ENCODE data around the gene CCDC92B. TPM values are rescaled to one million over a fixed set of nuclear protein-coding genes. Genes with fewer than 3 reads are reported as not detected.

The CCDC92B gene
- total RNA-seq, 3 donors from 2014 or later (not counting 1 experiment from before 2014, with no cell fraction given): not detected

DNA sequence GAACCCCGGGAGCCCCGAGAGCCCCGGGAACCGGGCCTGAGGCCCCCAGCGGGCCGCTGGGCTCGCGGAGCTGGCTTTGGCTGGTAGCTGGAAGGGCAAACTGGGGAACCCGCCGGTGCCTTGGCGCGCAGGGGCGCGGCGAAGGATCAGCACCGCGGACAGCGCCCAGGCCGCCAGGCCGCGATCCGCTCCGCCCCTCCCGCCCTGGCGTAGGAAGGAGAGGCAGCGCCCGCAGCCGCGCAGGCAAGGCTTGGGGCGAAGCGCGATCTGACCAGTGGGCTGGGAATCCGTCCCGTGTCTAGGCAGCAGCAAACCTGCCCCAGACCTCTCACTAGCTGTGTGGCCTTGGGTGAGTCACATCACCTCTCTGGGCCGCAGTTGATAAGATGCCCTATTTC lies 331 bp upstream of the CCDC92B start:
- TF ChIP-seq, protein P1, sequence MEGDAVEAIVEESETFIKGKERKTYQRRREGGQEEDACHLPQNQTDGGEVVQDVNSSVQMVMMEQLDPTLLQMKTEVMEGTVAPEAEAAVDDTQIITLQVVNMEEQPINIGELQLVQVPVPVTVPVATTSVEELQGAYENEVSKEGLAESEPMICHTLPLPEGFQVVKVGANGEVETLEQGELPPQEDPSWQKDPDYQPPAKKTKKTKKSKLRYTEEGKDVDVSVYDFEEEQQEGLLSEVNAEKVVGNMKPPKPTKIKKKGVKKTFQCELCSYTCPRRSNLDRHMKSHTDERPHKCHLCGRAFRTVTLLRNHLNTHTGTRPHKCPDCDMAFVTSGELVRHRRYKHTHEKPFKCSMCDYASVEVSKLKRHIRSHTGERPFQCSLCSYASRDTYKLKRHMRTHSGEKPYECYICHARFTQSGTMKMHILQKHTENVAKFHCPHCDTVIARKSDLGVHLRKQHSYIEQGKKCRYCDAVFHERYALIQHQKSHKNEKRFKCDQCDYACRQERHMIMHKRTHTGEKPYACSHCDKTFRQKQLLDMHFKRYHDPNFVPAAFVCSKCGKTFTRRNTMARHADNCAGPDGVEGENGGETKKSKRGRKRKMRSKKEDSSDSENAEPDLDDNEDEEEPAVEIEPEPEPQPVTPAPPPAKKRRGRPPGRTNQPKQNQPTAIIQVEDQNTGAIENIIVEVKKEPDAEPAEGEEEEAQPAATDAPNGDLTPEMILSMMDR (IDR thresholded peaks at IDR 0.05): no peak
- H3K9me3 ChIP-seq (ENCODE audit: control insufficient read depth, insufficient read depth, low read length): no peaks in the 10 kb centered on the region
- H3K4me1 Mint-ChIP-seq: no peaks in the 10 kb centered on the region
- H3K4me3 Mint-ChIP-seq: no peak overlapping the region
- ATAC-seq (peak; percentile 93 to 100 (median 100)), DNase-seq (peak; percentile 75 to 88)
- H3K4me1 ChIP-seq (ENCODE audit: control insufficient read depth, insufficient read depth, low read length): peaks cover 4% of the 10 kb centered on the region
- H3K36me3 Mint-ChIP-seq: no peaks in the 10 kb centered on the region
- H3K36me3 ChIP-seq (ENCODE audit: control insufficient read depth, insufficient read depth, low read length): no peaks in the 10 kb centered on the region
- H3K27ac Mint-ChIP-seq: no peak overlapping the region
- intact Hi-C loops (cut with micrococcal nuclease): no loop called here
- H3K9me3 Mint-ChIP-seq: no peaks in the 10 kb centered on the region
- H3K4me3 ChIP-seq (ENCODE audit: low read length): no peak overlapping the region
- H3K27me3 Mint-ChIP-seq (ENCODE audit: low read depth in 2 of 2): peaks cover 33 to 38% of the 10 kb centered on the region in 2 donors
- peaks cover 7% of the 10 kb centered on the region for H3K27me3 ChIP-seq (ENCODE audit: control insufficient read depth, insufficient read depth, low read length)
- H3K27ac ChIP-seq (ENCODE audit: low read length): no peak overlapping the region
- 1% methylated on average over 34 of the region's 35 CpGs for WGBS (ENCODE audit: insufficient coverage)

DNA sequence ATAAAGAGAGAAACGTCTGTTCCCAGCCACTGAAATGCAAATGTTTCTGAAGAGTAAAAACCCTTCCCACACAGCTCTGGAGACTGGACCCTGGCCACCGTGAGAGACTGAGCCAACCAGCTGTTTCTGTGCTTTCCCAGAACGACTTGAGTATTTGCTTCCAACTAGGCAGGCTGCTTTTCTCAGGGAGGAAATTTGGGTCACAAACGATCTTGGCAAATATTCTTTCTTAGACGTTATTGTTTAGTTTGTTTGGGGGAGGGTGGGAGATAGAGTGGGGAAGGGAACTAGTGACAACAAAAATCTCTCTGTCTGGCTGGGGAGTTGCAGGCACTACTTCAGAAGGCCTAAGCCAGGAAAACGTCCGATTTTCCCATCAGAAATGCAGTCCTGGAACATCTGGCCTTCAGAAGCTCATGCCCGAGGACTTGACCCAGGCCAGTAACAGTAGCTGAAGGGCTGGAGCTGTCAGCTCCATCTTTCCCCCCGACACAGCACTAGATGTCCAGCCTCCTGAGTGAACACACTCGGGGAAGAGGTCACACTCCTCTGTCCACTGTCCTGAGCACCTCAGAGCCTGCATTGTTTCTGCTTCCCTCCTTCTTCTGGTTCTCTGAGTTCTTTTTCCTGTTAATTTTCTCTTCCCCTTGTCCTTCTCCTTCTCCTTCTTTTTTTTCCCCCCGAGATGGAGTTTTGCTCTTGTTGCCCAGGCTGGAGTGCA lies 4.0 kb downstream of the CCDC92B start:
- Histone ChIP-seq H3K36me3 (ENCODE audit: control insufficient read depth, insufficient read depth, low read length) (no peaks in the 10 kb centered on the region), H3K4me1 (ENCODE audit: control insufficient read depth, insufficient read depth, low read length) (peaks cover 4% of the 10 kb centered on the region), H3K9me3 (ENCODE audit: control insufficient read depth, insufficient read depth, low read length) (no peaks in the 10 kb centered on the region), H3K4me3 (ENCODE audit: low read length) (no peak overlapping the region), H3K27me3 (ENCODE audit: control insufficient read depth, insufficient read depth, low read length) (peaks cover 9% of the 10 kb centered on the region), H3K27ac (ENCODE audit: low read length) (no peak overlapping the region)
- Mint-ChIP-seq H3K27ac (no peak overlapping the region), H3K9me3 (no peaks in the 10 kb centered on the region), H3K36me3 (no peaks in the 10 kb centered on the region), H3K4me3 (no peak overlapping the region), H3K27me3 (ENCODE audit: low read depth in 2 of 2) (peaks cover 38 to 40% of the 10 kb centered on the region in 2 donors), H3K4me1 (no peaks in the 10 kb centered on the region)
- ATAC-seq: no peak
- TF ChIP-seq, protein P1 (IDR thresholded peaks at IDR 0.05): no peak
- no peak for DNase-seq
- intact Hi-C loops (cut with micrococcal nuclease): no loop called here
- WGBS (ENCODE audit: insufficient coverage): 52% methylated on average over 10 of the region's 11 CpGs

DNA sequence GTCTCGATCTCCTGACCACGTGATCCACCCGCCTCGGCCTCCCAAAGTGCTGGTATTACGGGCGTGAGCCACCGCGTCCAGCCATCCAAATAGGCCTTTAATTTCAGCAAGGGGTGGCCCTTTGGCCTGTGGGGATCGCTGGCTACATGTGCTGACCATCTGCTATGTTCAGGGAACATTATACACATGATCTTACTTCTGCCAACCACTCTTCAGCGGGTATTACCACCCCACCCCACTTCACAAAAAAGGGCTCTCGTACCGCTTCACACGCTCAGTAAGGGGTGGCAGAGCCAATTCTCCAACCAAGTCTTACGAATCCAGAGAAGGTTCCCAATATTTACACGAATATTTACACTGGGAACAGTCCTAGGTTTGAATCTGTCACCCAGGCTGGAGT lies 11.8 kb downstream of the CCDC92B start:
- TF ChIP-seq, protein P1 (IDR thresholded peaks at IDR 0.05): no peak
- Histone ChIP-seq H3K9me3 (ENCODE audit: control insufficient read depth, insufficient read depth, low read length) (no peaks in the 10 kb centered on the region), H3K36me3 (ENCODE audit: control insufficient read depth, insufficient read depth, low read length) (no peaks in the 10 kb centered on the region), H3K27ac (ENCODE audit: low read length) (no peak overlapping the region), H3K27me3 (ENCODE audit: control insufficient read depth, insufficient read depth, low read length) (no peaks in the 10 kb centered on the region), H3K4me1 (ENCODE audit: control insufficient read depth, insufficient read depth, low read length) (no peaks in the 10 kb centered on the region), H3K4me3 (ENCODE audit: low read length) (no peak overlapping the region)
- no peaks in the 10 kb centered on the region for H3K9me3 Mint-ChIP-seq
- no peaks in the 10 kb centered on the region for H3K36me3 Mint-ChIP-seq
- WGBS (ENCODE audit: insufficient coverage): 84% methylated on average over 15 of the region's 15 CpGs
- ATAC-seq (no peak), DNase-seq (no peak)
- peaks cover 0 to 10% of the 10 kb centered on the region in 2 donors for H3K27me3 Mint-ChIP-seq (ENCODE audit: low read depth in 2 of 2)
- peaks cover 0 to 4% of the 10 kb centered on the region in 2 donors for H3K4me1 Mint-ChIP-seq
- H3K27ac Mint-ChIP-seq: no peak overlapping the region
- intact Hi-C loops (cut with micrococcal nuclease): no loop called here
- no peak overlapping the region for H3K4me3 Mint-ChIP-seq

DNA sequence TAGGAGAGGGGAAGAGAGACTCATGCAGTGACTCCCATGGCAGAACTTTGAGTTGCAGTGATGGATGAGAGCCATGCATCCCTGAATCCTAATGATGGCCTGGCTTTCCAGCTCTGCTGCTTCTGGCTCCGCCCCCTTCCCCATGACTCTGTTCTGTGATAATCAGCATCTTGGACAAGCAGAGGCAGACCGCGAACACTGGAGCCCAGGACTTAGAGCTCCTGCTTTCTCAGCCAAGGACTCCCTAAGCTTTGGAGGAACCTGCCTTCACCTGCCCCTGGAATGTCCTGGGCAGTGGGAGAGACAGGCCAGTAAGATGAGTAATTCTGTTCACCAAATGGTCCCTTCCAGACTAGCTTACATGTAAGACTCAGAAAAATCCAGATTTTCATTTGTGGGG lies 12.5 kb downstream of the CCDC92B start:
- no peaks in the 10 kb centered on the region for H3K9me3 Mint-ChIP-seq
- intact Hi-C loops (cut with micrococcal nuclease): no loop called here
- H3K27me3 ChIP-seq (ENCODE audit: control insufficient read depth, insufficient read depth, low read length): no peaks in the 10 kb centered on the region
- ATAC-seq (no peak), DNase-seq (no peak)
- H3K27me3 Mint-ChIP-seq (ENCODE audit: low read depth in 2 of 2): peaks cover 0 to 5% of the 10 kb centered on the region in 2 donors
- H3K4me1 Mint-ChIP-seq: peaks cover 0 to 4% of the 10 kb centered on the region in 2 donors
- H3K36me3 ChIP-seq (ENCODE audit: control insufficient read depth, insufficient read depth, low read length): no peaks in the 10 kb centered on the region
- no peaks in the 10 kb centered on the region for H3K36me3 Mint-ChIP-seq
- H3K4me1 ChIP-seq (ENCODE audit: control insufficient read depth, insufficient read depth, low read length): no peaks in the 10 kb centered on the region
- H3K4me3 Mint-ChIP-seq: no peak overlapping the region
- H3K4me3 ChIP-seq (ENCODE audit: low read length): no peak overlapping the region
- no peak overlapping the region for H3K27ac ChIP-seq (ENCODE audit: low read length)
- TF ChIP-seq, protein P1 (IDR thresholded peaks at IDR 0.05): no peak
- WGBS (ENCODE audit: insufficient coverage): 92% methylated on average over 3 of the region's 3 CpGs
- no peaks in the 10 kb centered on the region for H3K9me3 ChIP-seq (ENCODE audit: control insufficient read depth, insufficient read depth, low read length)
- no peak overlapping the region for H3K27ac Mint-ChIP-seq

Measured in natural killer cell (primary cell).